GM12872 (cell line): ENCODE data around the gene TMEM87A.

Experiments
- TF ChIP-seq, protein P1 (sequence below): IDR thresholded peaks from 3 replicates; pipeline ENCODE4 v1.5.1; 2011; ENCODE audit warnings: low read depth, mild to moderate bottlenecking, low read length, moderate library complexity; ENCODE audit not compliant: insufficient read depth

The TMEM87A gene, protein sequence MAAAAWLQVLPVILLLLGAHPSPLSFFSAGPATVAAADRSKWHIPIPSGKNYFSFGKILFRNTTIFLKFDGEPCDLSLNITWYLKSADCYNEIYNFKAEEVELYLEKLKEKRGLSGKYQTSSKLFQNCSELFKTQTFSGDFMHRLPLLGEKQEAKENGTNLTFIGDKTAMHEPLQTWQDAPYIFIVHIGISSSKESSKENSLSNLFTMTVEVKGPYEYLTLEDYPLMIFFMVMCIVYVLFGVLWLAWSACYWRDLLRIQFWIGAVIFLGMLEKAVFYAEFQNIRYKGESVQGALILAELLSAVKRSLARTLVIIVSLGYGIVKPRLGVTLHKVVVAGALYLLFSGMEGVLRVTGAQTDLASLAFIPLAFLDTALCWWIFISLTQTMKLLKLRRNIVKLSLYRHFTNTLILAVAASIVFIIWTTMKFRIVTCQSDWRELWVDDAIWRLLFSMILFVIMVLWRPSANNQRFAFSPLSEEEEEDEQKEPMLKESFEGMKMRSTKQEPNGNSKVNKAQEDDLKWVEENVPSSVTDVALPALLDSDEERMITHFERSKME

DNA sequence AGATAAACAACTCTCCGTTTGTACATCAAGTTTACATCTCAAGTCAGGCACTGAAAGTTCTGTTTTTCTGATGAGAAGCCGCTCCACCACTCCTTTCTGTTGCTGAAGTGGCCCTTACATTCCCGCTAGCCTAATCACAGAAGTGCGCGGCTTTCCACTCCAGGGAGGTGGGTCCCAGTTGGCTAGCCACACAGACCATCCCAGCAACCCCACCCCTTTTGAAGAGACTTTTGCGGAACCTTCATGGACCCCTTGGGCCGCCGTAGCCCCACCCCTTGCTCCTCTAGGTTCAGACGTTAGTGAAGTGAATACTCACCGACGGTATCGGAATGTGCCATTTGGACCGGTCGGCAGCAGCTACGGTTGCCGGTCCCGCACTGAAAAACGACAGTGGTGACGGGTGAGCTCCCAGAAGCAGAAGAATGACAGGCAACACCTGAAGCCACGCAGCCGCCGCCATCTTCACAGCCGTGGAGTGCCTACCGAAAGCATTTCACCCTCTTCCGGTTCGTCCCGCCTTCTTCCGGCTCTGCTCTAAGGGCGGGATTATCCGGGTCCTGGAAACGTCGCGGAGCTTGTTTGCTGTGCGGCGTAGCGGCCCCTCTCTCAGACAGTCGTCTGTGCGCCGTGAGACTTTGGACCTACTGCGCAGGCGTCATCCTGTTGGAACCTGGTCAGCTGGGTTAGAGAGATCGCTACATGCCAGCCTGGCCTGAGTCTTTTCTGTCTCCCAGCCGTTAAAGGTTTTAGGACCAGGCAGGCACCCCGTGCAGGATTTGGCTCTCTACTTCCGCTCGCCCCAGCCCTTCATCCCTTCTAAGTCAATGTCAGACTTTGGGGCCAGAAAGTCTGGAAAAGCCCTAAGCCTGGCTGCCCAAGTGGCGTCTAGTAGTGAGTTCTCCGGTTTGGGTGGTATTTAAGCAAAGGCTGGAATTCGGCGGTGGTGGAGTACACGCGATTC is at the start of gene TMEM87A, which contains the start of gene GANC:
TMEM87A (minus strand) TSS at position 495 of the 961 bp plus-strand sequence; CDS start at position 460, 35 bp downstream.
GANC (plus strand) TSS at position 263 of the 961 bp plus-strand sequence. CDS start 1,281 bp downstream, outside the sequence.
- TF ChIP-seq, protein P1, sequence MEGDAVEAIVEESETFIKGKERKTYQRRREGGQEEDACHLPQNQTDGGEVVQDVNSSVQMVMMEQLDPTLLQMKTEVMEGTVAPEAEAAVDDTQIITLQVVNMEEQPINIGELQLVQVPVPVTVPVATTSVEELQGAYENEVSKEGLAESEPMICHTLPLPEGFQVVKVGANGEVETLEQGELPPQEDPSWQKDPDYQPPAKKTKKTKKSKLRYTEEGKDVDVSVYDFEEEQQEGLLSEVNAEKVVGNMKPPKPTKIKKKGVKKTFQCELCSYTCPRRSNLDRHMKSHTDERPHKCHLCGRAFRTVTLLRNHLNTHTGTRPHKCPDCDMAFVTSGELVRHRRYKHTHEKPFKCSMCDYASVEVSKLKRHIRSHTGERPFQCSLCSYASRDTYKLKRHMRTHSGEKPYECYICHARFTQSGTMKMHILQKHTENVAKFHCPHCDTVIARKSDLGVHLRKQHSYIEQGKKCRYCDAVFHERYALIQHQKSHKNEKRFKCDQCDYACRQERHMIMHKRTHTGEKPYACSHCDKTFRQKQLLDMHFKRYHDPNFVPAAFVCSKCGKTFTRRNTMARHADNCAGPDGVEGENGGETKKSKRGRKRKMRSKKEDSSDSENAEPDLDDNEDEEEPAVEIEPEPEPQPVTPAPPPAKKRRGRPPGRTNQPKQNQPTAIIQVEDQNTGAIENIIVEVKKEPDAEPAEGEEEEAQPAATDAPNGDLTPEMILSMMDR: no peak

DNA sequence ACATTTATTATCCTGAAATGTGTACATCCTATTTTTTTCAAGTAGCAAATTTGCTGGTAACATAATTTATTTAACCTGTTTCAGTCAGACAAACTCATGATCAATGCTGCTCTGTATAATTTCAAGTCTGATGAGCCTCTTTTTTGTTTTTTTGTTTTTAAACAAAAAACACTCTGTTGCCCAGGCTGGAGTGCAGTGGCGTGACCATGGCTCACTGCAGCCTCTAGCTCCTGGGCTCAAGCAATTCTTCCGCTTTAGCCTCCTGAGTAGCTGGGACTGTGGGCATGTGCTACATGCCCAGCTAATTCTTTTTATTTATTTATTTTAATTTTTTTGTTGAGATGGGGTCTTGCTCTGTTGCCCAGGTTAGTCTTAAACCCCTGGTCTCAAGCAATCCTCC is 46.0 kb upstream of the TMEM87A start:
- TF ChIP-seq, protein P1: no peak

DNA sequence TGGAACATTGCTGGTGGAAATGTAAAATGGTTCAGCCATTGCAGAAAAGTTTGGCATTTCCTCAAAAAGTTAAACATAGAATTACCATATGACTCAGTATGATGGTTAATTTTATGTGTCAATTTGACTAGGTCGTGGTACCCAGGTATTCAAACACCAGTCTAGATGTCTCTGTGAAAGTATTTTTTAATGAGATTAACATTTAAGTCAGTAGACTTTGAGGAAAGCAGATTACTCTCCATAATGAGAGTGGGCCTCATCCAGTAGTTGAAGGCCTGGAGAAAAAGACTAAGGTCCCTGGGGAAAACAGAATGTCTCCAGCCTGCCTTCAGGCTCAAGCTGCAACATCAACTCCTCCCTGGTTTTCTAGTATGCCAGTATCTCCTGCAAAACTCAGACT is 42.3 kb upstream of the TMEM87A start:
- TF ChIP-seq, protein P1: no peak

DNA sequence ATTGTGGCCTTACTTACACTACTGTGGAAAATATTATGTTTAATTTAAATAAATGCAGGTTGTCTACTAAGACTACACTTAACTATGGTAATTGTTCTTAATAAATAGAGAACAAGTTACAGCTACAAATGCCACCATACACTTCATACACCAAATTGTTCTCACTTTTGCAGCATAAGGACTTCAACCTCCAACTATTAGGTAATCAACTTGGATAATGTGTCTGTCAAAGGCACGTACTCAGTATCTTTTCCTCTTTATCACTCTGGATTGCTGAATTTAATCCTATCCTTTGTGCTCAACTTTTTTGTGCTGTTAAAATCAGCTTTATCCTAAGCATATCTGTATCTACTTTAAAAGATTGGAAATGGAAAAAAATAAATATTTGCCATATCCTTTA is 41.6 kb upstream of the TMEM87A start:
- TF ChIP-seq, protein P1: no peak

DNA sequence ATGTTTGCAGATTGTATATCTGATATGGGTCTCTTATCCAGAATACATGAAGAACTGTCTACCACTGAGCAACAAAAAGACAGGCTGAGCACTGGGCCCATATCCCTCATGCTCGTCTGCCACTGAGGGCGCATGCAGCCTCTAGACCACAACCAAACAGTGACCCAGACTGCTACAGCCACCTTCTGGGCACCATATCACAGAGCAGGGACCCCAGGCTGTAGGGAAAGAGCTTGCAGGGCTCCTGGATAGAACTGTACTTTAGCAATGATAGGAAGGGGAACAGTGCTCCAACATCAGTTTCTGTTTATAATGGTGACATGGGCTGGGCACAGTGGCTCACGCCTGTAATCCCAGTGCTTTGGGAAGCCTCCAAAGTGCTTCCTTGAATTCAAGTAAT is 40.2 kb upstream of the TMEM87A start:
- TF ChIP-seq, protein P1: 0 out of 3 replicates have a peak, but pooled peaks have one; percentile 1

DNA sequence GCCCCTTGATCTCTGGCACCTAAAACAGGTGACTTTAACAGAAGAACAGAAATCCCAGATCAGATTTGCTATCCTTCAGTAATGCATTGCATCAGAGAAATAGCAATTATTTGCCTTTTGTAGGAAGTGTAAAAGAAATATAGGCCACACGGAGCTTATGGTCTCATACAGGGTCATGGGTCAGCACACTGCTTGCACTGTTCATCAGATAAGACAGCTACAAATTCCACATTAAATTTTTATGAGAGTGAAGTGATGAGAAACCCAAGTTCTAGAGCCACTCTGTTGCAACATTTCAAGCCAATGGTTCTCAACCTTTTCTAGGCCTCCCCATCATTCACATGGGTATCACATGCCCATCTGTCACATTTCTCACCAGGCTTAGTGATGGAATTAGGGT is 33.4 kb upstream of the TMEM87A start:
- TF ChIP-seq, protein P1: no peak

DNA sequence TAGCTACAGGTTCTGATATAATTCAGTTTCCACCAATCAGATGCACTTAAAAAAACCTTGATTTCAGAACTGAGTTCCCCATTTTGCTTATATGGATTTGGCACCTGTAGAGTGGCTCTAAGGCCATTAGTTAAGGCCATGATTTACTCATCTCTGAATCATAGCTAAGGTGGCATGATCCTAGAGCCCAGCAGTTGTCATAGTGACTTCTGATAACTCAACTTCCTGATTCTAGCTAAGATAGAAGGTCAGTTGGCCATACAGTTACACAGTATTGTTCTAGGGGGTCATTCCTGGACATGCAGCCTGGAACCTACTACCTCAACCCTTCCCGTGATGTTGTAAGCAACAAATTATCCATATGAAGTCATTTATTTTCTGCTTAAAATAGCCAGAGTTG is 15.9 kb upstream of the TMEM87A start:
- TF ChIP-seq, protein P1: no peak
